C4-2B (cell line): ENCODE measurements around the gene DDR1.

Experiments used
- H3K27ac ChIP-seq: fragments of 450-650 bp; 2 replicates; pipeline ENCODE4 v1.5.1; 2017
- ZFX ChIP-seq: fragments of 450-650 bp; IDR thresholded peaks from 2 replicates; pipeline ENCODE4 v1.6.1; 2017
- TF ChIP-seq, protein P1 (sequence below): fragments of 450-650 bp; conservative IDR thresholded peaks from 2 replicates; pipeline ENCODE4 v1.5.1; 2017; ENCODE audit warnings: mild to moderate bottlenecking

The DDR1 gene

DNA sequence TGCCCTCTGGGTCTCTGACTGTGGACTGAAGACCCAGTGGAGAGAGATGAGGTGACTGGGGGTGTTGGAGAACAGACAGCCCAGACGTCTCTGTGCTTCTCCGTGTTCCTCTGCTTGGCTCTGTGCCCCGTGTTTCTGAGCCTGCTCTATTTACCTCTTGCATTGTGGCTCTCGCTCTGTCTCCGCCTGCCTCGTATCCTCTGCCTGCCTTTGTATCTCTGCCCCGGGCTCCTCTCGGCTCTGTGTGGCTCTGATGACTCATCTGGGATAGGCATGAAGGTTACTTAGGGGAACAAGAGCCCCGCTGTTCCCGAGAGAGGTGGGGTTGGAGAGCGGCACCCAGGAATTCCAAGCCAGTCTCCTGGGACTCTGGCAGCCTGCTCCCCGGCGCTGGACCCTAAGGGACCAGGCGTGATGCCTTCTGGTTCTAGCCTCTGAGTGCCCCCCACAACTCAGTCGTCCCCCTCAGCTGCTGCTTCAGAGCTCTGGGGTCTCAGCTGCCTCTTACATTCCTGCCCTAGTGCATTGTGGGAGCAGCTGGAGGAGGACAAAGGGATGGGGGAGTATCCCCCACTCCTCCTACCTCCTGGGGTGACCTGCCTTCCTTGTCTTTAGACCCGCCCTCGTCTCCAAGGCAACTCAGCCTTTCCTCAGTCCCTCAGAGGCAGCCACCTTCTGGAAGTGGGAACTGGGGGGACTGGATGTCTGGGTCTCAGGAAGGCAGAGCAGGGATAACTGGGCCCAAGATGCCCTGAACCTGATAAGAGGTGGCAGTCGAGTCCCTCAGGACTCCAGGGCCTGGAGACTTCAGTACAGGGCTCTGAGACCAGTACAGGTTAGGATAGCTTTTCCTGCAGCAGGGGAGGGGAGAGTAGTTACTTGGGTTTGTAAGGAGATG, 1.9 kb downstream of the DDR1 start:
- H3K27ac ChIP-seq = peak overlapping the region; percentile 94
- TF ChIP-seq, protein P1, sequence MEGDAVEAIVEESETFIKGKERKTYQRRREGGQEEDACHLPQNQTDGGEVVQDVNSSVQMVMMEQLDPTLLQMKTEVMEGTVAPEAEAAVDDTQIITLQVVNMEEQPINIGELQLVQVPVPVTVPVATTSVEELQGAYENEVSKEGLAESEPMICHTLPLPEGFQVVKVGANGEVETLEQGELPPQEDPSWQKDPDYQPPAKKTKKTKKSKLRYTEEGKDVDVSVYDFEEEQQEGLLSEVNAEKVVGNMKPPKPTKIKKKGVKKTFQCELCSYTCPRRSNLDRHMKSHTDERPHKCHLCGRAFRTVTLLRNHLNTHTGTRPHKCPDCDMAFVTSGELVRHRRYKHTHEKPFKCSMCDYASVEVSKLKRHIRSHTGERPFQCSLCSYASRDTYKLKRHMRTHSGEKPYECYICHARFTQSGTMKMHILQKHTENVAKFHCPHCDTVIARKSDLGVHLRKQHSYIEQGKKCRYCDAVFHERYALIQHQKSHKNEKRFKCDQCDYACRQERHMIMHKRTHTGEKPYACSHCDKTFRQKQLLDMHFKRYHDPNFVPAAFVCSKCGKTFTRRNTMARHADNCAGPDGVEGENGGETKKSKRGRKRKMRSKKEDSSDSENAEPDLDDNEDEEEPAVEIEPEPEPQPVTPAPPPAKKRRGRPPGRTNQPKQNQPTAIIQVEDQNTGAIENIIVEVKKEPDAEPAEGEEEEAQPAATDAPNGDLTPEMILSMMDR = no peak
- TF ChIP-seq ZFX = no peak

DNA sequence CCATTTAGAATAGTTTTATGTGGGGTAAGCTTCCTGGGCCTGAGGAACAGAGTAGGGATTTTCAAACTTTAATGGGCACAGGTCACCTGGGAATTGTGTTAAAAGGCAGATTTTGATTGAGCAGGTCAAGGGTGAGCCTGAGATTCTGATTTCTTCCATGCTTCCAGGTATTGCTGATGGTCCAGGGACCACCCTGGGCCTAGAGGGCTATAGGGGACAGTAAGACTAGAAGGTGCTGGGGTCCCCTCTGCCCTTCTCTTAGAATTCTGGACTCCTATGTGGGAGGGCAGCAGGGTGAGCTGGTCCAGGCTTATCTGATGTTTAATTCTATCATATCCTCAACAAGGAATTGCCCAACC, 2.6 kb downstream of the DDR1 start:
- TF ChIP-seq ZFX = no peak
- TF ChIP-seq, protein P1 = no peak
- peak overlapping the region; percentile 94 for H3K27ac ChIP-seq

DNA sequence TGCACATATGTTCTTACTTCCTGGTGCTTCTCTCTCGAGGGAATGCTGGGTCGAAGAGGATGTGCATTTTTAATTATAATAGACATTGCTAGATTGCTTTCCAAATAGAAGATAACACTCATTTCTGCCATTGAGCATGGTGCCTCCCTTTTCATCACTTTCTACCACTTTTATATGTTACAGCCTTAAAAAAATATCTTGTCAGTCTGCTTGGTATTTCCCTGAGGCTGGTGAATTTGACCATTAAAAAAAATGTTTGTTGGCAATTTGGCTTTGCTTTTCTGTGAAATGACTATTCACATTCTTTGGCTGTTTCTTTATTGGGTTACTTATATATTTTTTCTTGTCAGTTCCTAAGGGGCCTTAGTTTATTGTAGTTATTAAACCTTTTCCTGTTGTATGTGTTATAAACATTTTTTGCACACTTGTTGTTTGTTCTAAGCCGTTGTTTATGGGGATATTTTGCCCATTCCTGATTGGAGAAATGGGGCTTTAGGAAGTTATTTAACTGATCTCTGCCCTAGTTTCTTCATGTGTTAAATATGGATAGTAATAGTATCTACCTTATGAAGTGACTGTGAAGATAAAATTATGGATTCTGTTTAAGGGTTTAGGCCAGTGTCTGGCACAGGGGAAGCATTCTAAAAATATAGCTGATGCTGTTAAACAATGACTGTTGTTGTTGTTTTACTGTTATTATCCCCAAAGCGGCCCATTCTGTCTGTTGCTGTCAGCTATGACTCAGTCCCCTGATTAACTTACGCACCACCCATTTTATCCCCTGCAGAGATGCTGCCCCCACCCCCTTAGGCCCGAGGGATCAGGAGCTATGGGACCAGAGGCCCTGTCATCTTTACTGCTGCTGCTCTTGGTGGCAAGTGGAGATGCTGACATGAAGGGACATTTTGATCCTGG, 3.8 kb downstream of the DDR1 start:
- H3K27ac ChIP-seq = no peak overlapping the region
- TF ChIP-seq, protein P1 = no peak
- TF ChIP-seq ZFX = no peak

DNA sequence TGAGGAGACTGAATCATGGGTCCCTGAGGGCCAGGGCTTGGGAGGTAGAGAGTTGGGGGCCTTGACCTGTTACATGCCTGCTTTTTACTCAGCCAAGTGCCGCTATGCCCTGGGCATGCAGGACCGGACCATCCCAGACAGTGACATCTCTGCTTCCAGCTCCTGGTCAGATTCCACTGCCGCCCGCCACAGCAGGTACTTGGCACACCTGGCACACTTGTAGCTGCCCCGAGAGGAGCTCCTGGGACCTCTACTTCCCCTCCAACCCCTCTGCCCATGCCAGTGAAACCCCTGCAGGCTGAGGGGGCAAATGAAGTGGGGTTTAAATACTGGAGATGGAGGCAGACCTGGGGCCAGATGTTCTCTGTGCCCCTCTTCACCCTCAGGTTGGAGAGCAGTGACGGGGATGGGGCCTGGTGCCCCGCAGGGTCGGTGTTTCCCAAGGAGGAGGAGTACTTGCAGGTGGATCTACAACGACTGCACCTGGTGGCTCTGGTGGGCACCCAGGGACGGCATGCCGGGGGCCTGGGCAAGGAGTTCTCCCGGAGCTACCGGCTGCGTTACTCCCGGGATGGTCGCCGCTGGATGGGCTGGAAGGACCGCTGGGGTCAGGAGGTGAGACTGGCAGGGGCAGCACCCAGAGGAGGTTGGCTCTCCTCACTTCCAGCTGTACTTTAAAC, 4.6 kb downstream of the DDR1 start:
- H3K27ac ChIP-seq = no peak overlapping the region
- TF ChIP-seq ZFX = no peak
- TF ChIP-seq, protein P1 = no peak

GRCh38 chr6:30889496-30889885, 5.2 kb downstream of the DDR1 start:
- H3K27ac ChIP-seq = no peak overlapping the region
- TF ChIP-seq ZFX = no peak
- TF ChIP-seq, protein P1 = no peak

DNA sequence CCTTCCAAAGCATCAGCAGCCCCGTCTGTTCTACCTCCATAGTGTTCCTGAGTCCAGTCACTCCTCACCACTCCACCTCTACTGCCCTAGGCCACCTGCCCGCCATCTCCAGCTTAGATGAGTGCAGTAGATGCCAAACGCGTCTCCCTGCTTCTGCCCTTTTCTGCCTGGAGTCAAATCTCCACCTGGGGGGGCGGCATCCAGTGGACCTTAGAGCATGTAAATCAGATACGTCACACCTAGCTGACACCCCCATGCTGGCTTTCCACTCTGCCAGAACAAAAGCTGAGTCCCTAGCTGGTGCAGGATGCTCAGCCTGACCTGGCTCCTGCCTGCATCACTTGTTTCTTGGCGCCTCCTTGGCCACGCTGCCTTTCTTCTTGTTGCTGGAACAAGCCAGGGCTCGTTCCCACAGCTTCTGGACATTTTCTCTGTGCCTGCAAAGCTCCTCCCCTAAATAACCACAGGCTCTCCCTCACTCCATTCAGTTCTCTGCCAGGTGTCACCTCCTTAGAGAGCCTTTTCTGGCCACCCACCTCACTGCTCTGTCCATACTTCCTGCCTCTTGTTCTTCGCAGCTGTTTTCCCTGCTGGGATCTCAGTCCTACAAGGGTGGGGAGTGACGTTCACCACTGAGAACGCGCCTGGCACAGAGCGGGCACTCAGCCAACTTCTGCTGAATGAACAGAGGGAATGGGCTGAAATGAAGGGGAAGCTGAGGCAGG, 5.8 kb downstream of the DDR1 start:
- no peak for TF ChIP-seq ZFX
- TF ChIP-seq, protein P1 = no peak
- H3K27ac ChIP-seq = no peak overlapping the region
